OCI-LY1 (cell line): ENCODE measurements around the gene ATP6V0E1.

ENCODE experiments used
- H2AFZ ChIP-seq: fragments of 200-600 bp; sonication (generic), shearing (Covaris generic); 2 replicates; pipeline ENCODE4 v1.6.0; 2014; ENCODE audit warnings: antibody characterized with exemption, mild to moderate bottlenecking, low read length
- H3F3A ChIP-seq: fragments of 200-600 bp; sonication (generic), shearing (Covaris generic); 2 replicates; pipeline ENCODE4 v1.6.0; 2014; ENCODE audit warnings: mild to moderate bottlenecking, antibody characterized with exemption, low read length, moderate library complexity; ENCODE audit not compliant: insufficient read depth
- H3K27ac ChIP-seq: fragments of 200-600 bp; sonication (generic); 2 replicates; pipeline ENCODE4 v1.5.1; 2014; ENCODE audit warnings: low read length, mixed run types, mild to moderate bottlenecking, low read depth; ENCODE audit not compliant: poor library complexity, severe bottlenecking
- H3K27me3 ChIP-seq: fragments of 200-600 bp; sonication (generic); 2 replicates; pipeline ENCODE4 v1.6.0; 2014; ENCODE audit warnings: antibody characterized with exemption, mild to moderate bottlenecking, low read length, moderate library complexity; ENCODE audit not compliant: insufficient read depth
- H3K36me3 ChIP-seq: fragments of 200-600 bp; sonication (generic); 2 replicates; pipeline ENCODE4 v1.6.1; 2014; ENCODE audit warnings: mild to moderate bottlenecking, antibody characterized with exemption, low read length, moderate library complexity, mixed read lengths; ENCODE audit not compliant: insufficient read depth
- H3K4me1 ChIP-seq: fragments of 200-600 bp; sonication (generic); 2 replicates; pipeline ENCODE4 v1.5.1; 2014; ENCODE audit warnings: mild to moderate bottlenecking, low read length, moderate library complexity; ENCODE audit not compliant: insufficient read depth, severe bottlenecking
- H3K4me2 ChIP-seq: fragments of 200-600 bp; sonication (generic), shearing (Covaris generic); 2 replicates; pipeline ENCODE4 v1.6.1; 2014; ENCODE audit warnings: low read length
- H3K4me3 ChIP-seq: fragments of 200-600 bp; sonication (generic); 2 replicates; pipeline ENCODE4 v1.5.1; 2014; ENCODE audit warnings: low read length, low read depth, mild to moderate bottlenecking, mixed read lengths; ENCODE audit not compliant: poor library complexity, severe bottlenecking
- H3K79me2 ChIP-seq: fragments of 200-600 bp; shearing (Covaris generic); 2 replicates; pipeline ENCODE4 v1.6.1; 2016; ENCODE audit warnings: mixed run types, low read length, mixed read lengths; ENCODE audit not compliant: insufficient read depth
- H3K9ac ChIP-seq: fragments of 200-600 bp; sonication (generic), shearing (Covaris generic); 2 replicates; pipeline ENCODE4 v1.6.1; 2014; ENCODE audit warnings: mild to moderate bottlenecking, low read length, mixed read lengths
- H3K9me2 ChIP-seq: fragments of 200-600 bp; sonication (generic), shearing (Covaris generic); 2 replicates; pipeline ENCODE4 v1.6.1; 2014; ENCODE audit warnings: low read depth, mild to moderate bottlenecking, low read length, mixed read lengths
- H3K9me3 ChIP-seq: fragments of 200-600 bp; shearing (Covaris generic); 2 replicates; pipeline ENCODE4 v1.6.1; 2014; ENCODE audit warnings: low read length, mixed read lengths
- H4K20me1 ChIP-seq: fragments of 200-600 bp; sonication (generic), shearing (Covaris generic); 2 replicates; pipeline ENCODE4 v1.6.0; 2016; ENCODE audit warnings: mild to moderate bottlenecking, low read length; ENCODE audit not compliant: insufficient read depth
- EZH2 ChIP-seq: fragments of 200-600 bp; sonication (generic), shearing (Covaris generic); IDR thresholded peaks from 2 replicates; pipeline ENCODE4 v1.8.0; 2017; ENCODE audit warnings: borderline replicate concordance, mixed run types, mild to moderate bottlenecking, antibody characterized with exemption, low read length, moderate library complexity, mixed read lengths
- TF ChIP-seq, protein P1 (sequence below): fragments of 200-600 bp; sonication (generic), shearing (Covaris generic); IDR thresholded peaks from 2 replicates; pipeline ENCODE4 v1.5.1; 2017; ENCODE audit warnings: mild to moderate bottlenecking, antibody characterized with exemption, low read length, moderate library complexity, mixed read lengths

Gene ATP6V0E1

DNA sequence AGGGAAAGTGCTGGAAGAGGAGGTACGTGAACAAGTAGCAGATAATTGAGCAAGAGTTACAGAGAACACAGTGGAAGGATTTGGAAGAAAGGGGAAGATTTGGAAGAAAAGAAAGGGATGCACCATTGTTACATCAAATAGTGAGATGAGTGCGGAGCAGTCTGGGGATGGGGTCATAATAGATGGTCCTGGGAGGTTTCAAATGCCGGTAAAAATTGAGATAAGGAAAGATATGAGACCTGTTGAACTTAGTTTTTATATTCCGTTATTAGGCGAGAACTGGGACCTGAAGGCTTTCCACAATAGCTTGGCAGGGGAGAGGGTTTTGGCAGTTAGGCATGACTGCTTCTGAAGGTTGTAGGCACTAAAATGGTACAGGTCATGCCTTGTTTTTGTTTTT, 20.9 kb downstream of the ATP6V0E1 start:
- Histone ChIP-seq H3K9me2 (no peaks in the 10 kb centered on the region), H3K79me2 (peaks cover 83% of the 10 kb centered on the region), H2AFZ (no peak overlapping the region), H3K9me3 (no peaks in the 10 kb centered on the region), H3K9ac (no peak overlapping the region), H3K4me3 (no peak overlapping the region), H3K4me2 (no peak overlapping the region), H3K27ac (no peak overlapping the region), H3K4me1 (peaks cover 39% of the 10 kb centered on the region), H4K20me1 (peaks cover 3% of the 10 kb centered on the region; the same call in 1 of the 2 replicates), H3K36me3 (peaks cover 7% of the 10 kb centered on the region; the same call in 1 of the 2 replicates), H3K27me3 (no peaks in the 10 kb centered on the region), H3F3A (no peaks in the 10 kb centered on the region)
- TF ChIP-seq, protein P1, sequence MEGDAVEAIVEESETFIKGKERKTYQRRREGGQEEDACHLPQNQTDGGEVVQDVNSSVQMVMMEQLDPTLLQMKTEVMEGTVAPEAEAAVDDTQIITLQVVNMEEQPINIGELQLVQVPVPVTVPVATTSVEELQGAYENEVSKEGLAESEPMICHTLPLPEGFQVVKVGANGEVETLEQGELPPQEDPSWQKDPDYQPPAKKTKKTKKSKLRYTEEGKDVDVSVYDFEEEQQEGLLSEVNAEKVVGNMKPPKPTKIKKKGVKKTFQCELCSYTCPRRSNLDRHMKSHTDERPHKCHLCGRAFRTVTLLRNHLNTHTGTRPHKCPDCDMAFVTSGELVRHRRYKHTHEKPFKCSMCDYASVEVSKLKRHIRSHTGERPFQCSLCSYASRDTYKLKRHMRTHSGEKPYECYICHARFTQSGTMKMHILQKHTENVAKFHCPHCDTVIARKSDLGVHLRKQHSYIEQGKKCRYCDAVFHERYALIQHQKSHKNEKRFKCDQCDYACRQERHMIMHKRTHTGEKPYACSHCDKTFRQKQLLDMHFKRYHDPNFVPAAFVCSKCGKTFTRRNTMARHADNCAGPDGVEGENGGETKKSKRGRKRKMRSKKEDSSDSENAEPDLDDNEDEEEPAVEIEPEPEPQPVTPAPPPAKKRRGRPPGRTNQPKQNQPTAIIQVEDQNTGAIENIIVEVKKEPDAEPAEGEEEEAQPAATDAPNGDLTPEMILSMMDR: no peak
- no peak for TF ChIP-seq EZH2

DNA sequence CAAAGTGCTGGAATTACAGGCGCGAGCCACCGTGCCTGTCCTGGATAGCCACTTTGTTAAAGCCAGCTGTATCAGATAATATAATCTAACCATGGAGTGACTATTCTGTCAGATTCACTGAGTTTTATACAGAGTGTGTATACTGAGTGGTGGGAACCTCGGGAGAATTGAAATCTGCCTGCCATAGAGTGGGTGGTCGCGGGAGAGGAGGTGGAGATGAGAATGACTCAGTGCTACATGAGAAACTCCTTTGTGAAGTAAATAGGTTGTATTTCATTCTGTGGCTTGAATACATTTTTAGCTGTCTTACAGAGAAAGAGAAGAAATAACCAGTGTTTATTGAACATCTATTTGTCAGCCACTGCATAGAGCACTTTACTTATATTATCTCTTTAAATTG, 26.4 kb downstream of the ATP6V0E1 start:
- 0 out of 2 replicates have a peak, but pooled peaks cover 8% of the 10 kb centered on the region for H3K36me3 ChIP-seq
- H3K27me3 ChIP-seq: no peaks in the 10 kb centered on the region
- H3K9me2 ChIP-seq: no peaks in the 10 kb centered on the region
- H3K4me1 ChIP-seq: peaks cover 4% of the 10 kb centered on the region
- no peak overlapping the region for H2AFZ ChIP-seq
- peaks cover 42% of the 10 kb centered on the region for H3K79me2 ChIP-seq
- no peak overlapping the region for H3K4me2 ChIP-seq
- TF ChIP-seq, protein P1: no peak
- TF ChIP-seq EZH2: no peak
- no peak overlapping the region for H3K4me3 ChIP-seq
- no peak overlapping the region for H3K9ac ChIP-seq
- no peaks in the 10 kb centered on the region for H3F3A ChIP-seq
- no peak overlapping the region for H3K27ac ChIP-seq
- H4K20me1 ChIP-seq: peaks cover 3% of the 10 kb centered on the region; the same call in 1 of the 2 replicates
- no peaks in the 10 kb centered on the region for H3K9me3 ChIP-seq

DNA sequence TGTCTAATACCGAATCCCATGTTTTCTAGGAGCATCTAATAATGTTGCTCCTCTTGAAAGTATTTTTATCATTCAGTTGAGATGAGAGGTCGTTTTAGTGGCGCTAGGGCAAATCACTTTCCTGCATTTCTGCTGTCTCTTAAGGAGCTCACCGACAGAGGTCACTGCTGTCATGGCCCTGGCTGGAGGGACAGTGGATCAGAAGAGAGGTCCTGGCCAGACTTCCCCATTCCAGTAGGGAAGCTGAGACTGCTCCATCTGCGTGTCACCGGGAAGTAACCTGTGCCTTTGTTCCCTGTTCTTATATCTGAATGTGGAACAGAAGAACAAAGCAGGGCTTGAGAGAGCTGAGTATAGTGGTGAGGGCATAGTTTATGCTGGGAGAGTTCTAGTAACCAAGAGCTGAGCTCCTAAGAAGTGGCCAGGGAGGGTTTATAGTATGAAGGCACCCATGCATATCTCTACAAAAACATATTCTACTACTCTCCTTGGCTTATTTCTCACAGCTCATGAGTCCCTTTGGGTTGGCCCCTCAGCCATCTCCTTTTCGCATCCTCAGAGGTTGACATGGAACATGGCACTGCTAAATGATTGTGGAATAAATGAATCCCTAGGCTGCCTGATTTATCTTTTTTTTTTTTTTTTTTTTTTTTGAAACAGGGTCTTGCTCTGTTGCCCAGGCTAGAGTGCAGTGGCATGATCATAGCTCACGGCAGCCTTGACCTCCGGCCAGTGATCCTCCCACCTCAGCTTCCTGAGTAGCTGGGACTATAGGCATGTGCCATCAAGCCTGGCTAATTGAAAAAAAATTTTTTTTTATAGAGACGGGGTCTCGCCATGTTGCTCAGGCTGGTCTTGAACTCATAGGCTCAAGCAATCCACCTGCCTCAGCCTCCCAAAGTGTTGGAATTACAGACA, 27.2 kb downstream of the ATP6V0E1 start:
- no peaks in the 10 kb centered on the region for H3K27me3 ChIP-seq
- H3K4me2 ChIP-seq: no peak overlapping the region
- H3K36me3 ChIP-seq: 0 out of 2 replicates have a peak, but pooled peaks cover 8% of the 10 kb centered on the region
- TF ChIP-seq, protein P1: no peak
- no peak for TF ChIP-seq EZH2
- H3K4me1 ChIP-seq: peaks cover 4% of the 10 kb centered on the region
- no peak overlapping the region for H2AFZ ChIP-seq
- no peaks in the 10 kb centered on the region for H3K9me3 ChIP-seq
- H4K20me1 ChIP-seq: peaks cover 3% of the 10 kb centered on the region; the same call in 1 of the 2 replicates
- no peak overlapping the region for H3K4me3 ChIP-seq
- H3F3A ChIP-seq: no peaks in the 10 kb centered on the region
- H3K9ac ChIP-seq: no peak overlapping the region
- H3K9me2 ChIP-seq: no peaks in the 10 kb centered on the region
- H3K79me2 ChIP-seq: peaks cover 39% of the 10 kb centered on the region
- no peak overlapping the region for H3K27ac ChIP-seq
